22Rv1 (cell line): Measurements from ENCODE around the gene TGFB1.

Experiments
- H3K27ac ChIP-seq: fragments of 450-650 bp; 2 replicates; pipeline ENCODE4 v1.5.1; 2017
- CTCF ChIP-seq: fragments of 450-650 bp; IDR thresholded peaks from 2 replicates; pipeline ENCODE4 v1.5.1; 2017; ENCODE audit warnings: mild to moderate bottlenecking
- ZFX ChIP-seq: fragments of 450-650 bp; IDR thresholded peaks from 2 replicates; pipeline ENCODE4 v1.6.1; 2017; ENCODE audit warnings: antibody characterized with exemption, borderline replicate concordance

Gene TGFB1

GRCh38 chr19:41310033-41310831, 43.5 kb downstream of the TGFB1 start, which contains the start of gene CCDC97:
TSS of gene CCDC97 (plus strand) at chr19:41310172. CDS start at chr19:41310311, 139 bp downstream.
- no peak for TF ChIP-seq ZFX
- no peak for TF ChIP-seq CTCF

GRCh38 chr19:41309180-41310032, 44.3 kb downstream of the TGFB1 start:
- peak overlapping the region; percentile 89 for H3K27ac ChIP-seq
- TF ChIP-seq ZFX = no peak
- no peak for TF ChIP-seq CTCF

More at GRCh38 chr19:41310033-41310831, 43.5 kb downstream of the TGFB1 start, which contains the start of gene CCDC97:
- H3K27ac ChIP-seq = peak within 1 kb of the TSS; percentile 89

GRCh38 chr19:41308450-41309179, 45.1 kb downstream of the TGFB1 start:
- TF ChIP-seq CTCF = peak; percentile 96
- no peak for TF ChIP-seq ZFX
- peak overlapping the region; percentile 89 for H3K27ac ChIP-seq

- TF ChIP-seq CTCF (no peak), ZFX (no peak)
- peak overlapping the region; percentile 89 for H3K27ac ChIP-seq
Observed at GRCh38 chr19:41307954-41308449, 45.7 kb downstream of the TGFB1 start.

- TF ChIP-seq ZFX (no peak), CTCF (no peak)
- peak overlapping the region; percentile 89 for H3K27ac ChIP-seq
Observed at GRCh38 chr19:41307090-41307875, 46.4 kb downstream of the TGFB1 start.

GRCh38 chr19:41305927-41306793, 47.6 kb downstream of the TGFB1 start:
- peak overlapping the region; percentile 89; the same call in 1 of the 2 replicates for H3K27ac ChIP-seq
- TF ChIP-seq CTCF = no peak
- TF ChIP-seq ZFX = no peak
